GM18868 (cell line): ENCODE measurements around the gene HS3ST5.
"Not testable (repeated sequence)": the region's sequence is repeated elsewhere in the genome, so short reads cannot be mapped to it uniquely, and the experiment has no call there.

Experiments
- ATAC-seq: cut with Tn5 transposase; IDR thresholded peaks from one replicate; pipeline ENCODE4 v1.9.1; 2021; ENCODE audit warnings: mild to moderate bottlenecking, moderate library complexity; ENCODE audit not compliant: unreplicated experiment

Gene HS3ST5

GRCh38 chr6:114280239-114280982 lies 62.4 kb downstream of the HS3ST5 start:
- no peak for ATAC-seq

- no peak for ATAC-seq
Measured at GRCh38 chr6:114277220-114277619, 65.6 kb downstream of the HS3ST5 start.

- ATAC-seq: no peak
Measured at GRCh38 chr6:114276783-114277182, 66.0 kb downstream of the HS3ST5 start.

- no peak for ATAC-seq
Measured at GRCh38 chr6:114274836-114275235, 68.0 kb downstream of the HS3ST5 start.

- no peak for ATAC-seq
Measured at GRCh38 chr6:114272582-114272981, 70.2 kb downstream of the HS3ST5 start.

- ATAC-seq: no peak
Measured at GRCh38 chr6:114271405-114271804, 71.4 kb downstream of the HS3ST5 start.

- ATAC-seq: peak; percentile 87
Measured at GRCh38 chr6:114267897-114268296, 74.9 kb downstream of the HS3ST5 start.

- no peak for ATAC-seq
Measured at GRCh38 chr6:114260810-114261209, 82.0 kb downstream of the HS3ST5 start.

- no peak for ATAC-seq
Measured at GRCh38 chr6:114258376-114258775, 84.4 kb downstream of the HS3ST5 start.

- ATAC-seq: no peak
Measured at GRCh38 chr6:114253431-114253830, 89.4 kb downstream of the HS3ST5 start.

- no peak for ATAC-seq
Measured at GRCh38 chr6:114249522-114249921, 93.3 kb downstream of the HS3ST5 start.

- ATAC-seq: no peak
Measured at GRCh38 chr6:114247101-114247500, 95.7 kb downstream of the HS3ST5 start.

GRCh38 chr6:114240796-114241195 lies 102.0 kb downstream of the HS3ST5 start:
- ATAC-seq: no peak

GRCh38 chr6:114228675-114229074 lies 114.1 kb downstream of the HS3ST5 start:
- no peak for ATAC-seq

GRCh38 chr6:114227944-114228468 lies 114.8 kb downstream of the HS3ST5 start:
- no peak for ATAC-seq

GRCh38 chr6:114220241-114220640 lies 122.6 kb downstream of the HS3ST5 start:
- ATAC-seq: no peak

- no peak for ATAC-seq
Measured at GRCh38 chr6:114218437-114219340, 124.1 kb downstream of the HS3ST5 start.

- not testable (repeated sequence) for ATAC-seq
Measured at GRCh38 chr6:114217996-114218395, 124.8 kb downstream of the HS3ST5 start.

GRCh38 chr6:114216789-114217467 lies 125.9 kb downstream of the HS3ST5 start:
- ATAC-seq: no peak

- no peak for ATAC-seq
Measured at GRCh38 chr6:114210467-114210866, 132.4 kb downstream of the HS3ST5 start.

- no peak for ATAC-seq
Measured at GRCh38 chr6:114203460-114203859, 139.4 kb downstream of the HS3ST5 start.
